ENCODE results near the gene PHF11. TPM values are rescaled to one million over a fixed set of nuclear protein-coding genes. Genes with fewer than 3 reads are reported as not detected.

The PHF11 gene
- total and polyA plus RNA-seq, 2 donors (not counting 3 experiments of a cell fraction or from before 2014, with no cell fraction given), result 12.9 to 32.4 TPM

GRCh38 chr13:49559006-49559405 is 63.3 kb downstream of the PHF11 start:
- Histone ChIP-seq H3K36me3 (ENCODE audit: control insufficient read depth in 2 of 2, extremely low read depth in 1 of 2, insufficient read depth in 2 of 2, low read length in 2 of 2) (peaks cover 0 to 7% of the 10 kb centered on the region in 2 experiments), H3K9ac (replicated peaks; ENCODE audit: extremely low read depth, insufficient read depth, low read length) (no peak overlapping the region), H3K4me3 (replicated peaks in 1 of 3; ENCODE audit: insufficient read depth in 1 of 3, low read depth in 1 of 3, low read length in 3 of 3) (no peak overlapping the region), H4K20me1 (replicated peaks; ENCODE audit: control insufficient read depth, extremely low read depth, insufficient read depth, low read length) (no peaks in the 10 kb centered on the region), H3K79me2 (ENCODE audit: control insufficient read depth, insufficient read depth, low read length) (no peaks in the 10 kb centered on the region), H3K4me2 (ENCODE audit: insufficient read depth, low read length) (no peak overlapping the region), H3K9me3 (replicated peaks; ENCODE audit: control insufficient read depth, insufficient read depth, low read length) (no peaks in the 10 kb centered on the region), H3K4me1 (ENCODE audit: control insufficient read depth, extremely low read depth, insufficient read depth, low read length) (no peaks in the 10 kb centered on the region), H3K9me1 (replicated peaks; ENCODE audit: control insufficient read depth, extremely low read depth, insufficient read depth, low read length) (no peaks in the 10 kb centered on the region), H3K27me3 (ENCODE audit: control insufficient read depth in 2 of 2, insufficient read depth in 2 of 2, low read length in 2 of 2) (no peaks in the 10 kb centered on the region), H3K27ac (ENCODE audit: insufficient read depth, low read depth, low read length) (no peak overlapping the region), H2AFZ (ENCODE audit: low read depth, low read length) (no peak overlapping the region)
- POLR2A ChIA-PET, result no interaction called here
- dilution Hi-C loops (cut with MboI; ENCODE audit: extremely low pct_ligation_motif_present, low sequenced_read_pairs) (no loop called here), intact Hi-C loops (cut with micrococcal nuclease) (no loop called here)
- no TSS peak for BruUV-seq (replicated peaks)
- TF ChIP-seq CTCF (IDR thresholded peaks at IDR 0.05; ENCODE audit: extremely low read depth in 1 of 2, insufficient read depth in 1 of 2, low read depth in 1 of 2, low read length in 2 of 2), result no peak
- no peak for TF ChIP-seq MAX (IDR thresholded peaks at IDR 0.05; ENCODE audit: insufficient read depth, insufficient read length)
- no peak for TF ChIP-seq POLR2A (IDR thresholded peaks at IDR 0.05; ENCODE audit: low read depth, low read length)
- TF ChIP-seq JUN (IDR thresholded peaks at IDR 0.05; ENCODE audit: borderline replicate concordance, insufficient read depth, insufficient read length, low read depth), result no peak
- TF ChIP-seq MYC (IDR thresholded peaks at IDR 0.05; ENCODE audit: low read depth, low read length), result no peak
- TF ChIP-seq GATA2 (IDR thresholded peaks at IDR 0.05; ENCODE audit: insufficient read depth, insufficient read length, low read depth, low read length), result no peak
- no peak for TF ChIP-seq FOS (IDR thresholded peaks at IDR 0.05; ENCODE audit: borderline replicate concordance, insufficient read depth, low read length)
- TF ChIP-seq EZH2 (IDR thresholded peaks at IDR 0.05; ENCODE audit: borderline replicate concordance, low read depth, low read length, severe bottlenecking), result no peak
- TF ChIP-seq POLR2AphosphoS5 (IDR thresholded peaks at IDR 0.05; ENCODE audit: insufficient read depth, low read depth, low read length), result no peak
- CTCF ChIA-PET, result interaction anchor here (0.6 kb wide), 1 partner anchor 83 kb away, joined by 5 read pairs; no protein-coding TSS in a partner anchor
- no peak for DNase-seq (ENCODE audit: low read depth, low spot score)
- FAIRE-seq, result no peak

Measured in endothelial cell of umbilical vein (primary cell).